GM10847 (cell line): ENCODE results near the gene BARHL1.

Source experiments
- POLR2A ChIP-seq: IDR thresholded peaks from 2 replicates; pipeline ENCODE4 v1.6.1; 2011; ENCODE audit not compliant: insufficient read length; ENCODE audit errors: extremely low read depth

Gene BARHL1

GRCh38 chr9:132590318-132591182 is 8.1 kb downstream of the BARHL1 start:
- no peak for TF ChIP-seq POLR2A

DNA sequence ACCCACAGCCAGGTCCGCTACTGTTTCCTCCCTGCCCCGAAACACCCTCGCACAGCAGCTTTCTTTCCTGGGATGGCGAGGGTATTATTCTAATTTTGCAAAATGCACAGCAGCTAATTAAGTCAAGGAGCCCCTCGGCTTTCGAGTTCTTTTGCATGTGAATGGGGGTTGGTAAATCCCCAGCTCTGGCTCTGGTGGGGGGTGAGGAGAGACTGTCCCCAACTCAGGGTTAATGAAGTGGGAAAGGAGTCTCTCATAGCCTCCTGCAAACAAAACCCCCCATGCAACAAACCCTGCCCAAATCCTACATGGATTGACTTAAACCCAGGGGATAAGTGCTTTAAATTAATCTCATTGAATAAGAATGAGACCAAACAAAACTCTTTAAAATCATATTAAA is 8.8 kb downstream of the BARHL1 start:
- TF ChIP-seq POLR2A, result no peak

- no peak for TF ChIP-seq POLR2A
Measured at GRCh38 chr9:132591751-132592314, 9.4 kb downstream of the BARHL1 start.

- no peak for TF ChIP-seq POLR2A
Measured at GRCh38 chr9:132592451-132592850, 10.0 kb downstream of the BARHL1 start.

DNA sequence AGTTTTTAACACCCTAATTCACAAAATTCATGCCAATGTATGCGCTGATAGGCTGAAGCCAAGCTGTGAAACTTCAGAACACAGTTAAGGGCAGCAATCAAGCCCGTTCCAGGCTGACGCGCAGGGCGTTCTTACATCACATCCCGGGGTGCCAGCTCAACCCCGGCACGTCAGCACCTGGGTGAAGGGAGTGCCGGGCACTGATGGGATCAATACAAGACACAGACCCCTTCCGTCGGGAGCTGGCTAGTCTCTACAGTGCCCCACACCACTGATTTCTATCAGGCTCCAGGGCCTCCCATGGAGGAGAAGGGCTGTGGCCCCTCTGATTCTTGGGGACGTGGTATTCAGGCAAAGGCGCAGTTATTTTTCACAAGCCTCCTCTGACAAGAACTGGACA is 12.0 kb downstream of the BARHL1 start:
- no peak for TF ChIP-seq POLR2A

DNA sequence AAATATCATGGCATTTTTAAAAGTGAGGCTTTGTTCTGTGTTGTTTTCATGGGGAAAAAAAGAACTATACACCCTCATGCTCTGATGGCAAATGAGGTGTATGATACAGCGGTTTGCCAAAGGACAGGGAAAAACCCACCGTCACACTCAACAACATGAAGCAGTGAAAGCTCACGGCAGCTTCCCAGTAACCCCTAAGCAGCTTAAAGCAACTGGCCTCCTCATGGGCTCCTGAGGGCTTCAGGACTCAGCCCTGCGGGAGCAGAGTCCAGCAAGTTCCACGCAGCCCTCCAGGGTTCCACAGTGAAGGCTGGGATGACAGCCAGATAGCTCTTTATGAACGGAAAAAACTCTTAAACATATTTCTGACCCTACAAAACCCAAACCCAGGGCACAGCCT is 12.9 kb downstream of the BARHL1 start:
- no peak for TF ChIP-seq POLR2A

GRCh38 chr9:132596200-132596599 is 13.8 kb downstream of the BARHL1 start:
- no peak for TF ChIP-seq POLR2A

- TF ChIP-seq POLR2A, result no peak
Measured at GRCh38 chr9:132597073-132597775, 14.8 kb downstream of the BARHL1 start.

DNA sequence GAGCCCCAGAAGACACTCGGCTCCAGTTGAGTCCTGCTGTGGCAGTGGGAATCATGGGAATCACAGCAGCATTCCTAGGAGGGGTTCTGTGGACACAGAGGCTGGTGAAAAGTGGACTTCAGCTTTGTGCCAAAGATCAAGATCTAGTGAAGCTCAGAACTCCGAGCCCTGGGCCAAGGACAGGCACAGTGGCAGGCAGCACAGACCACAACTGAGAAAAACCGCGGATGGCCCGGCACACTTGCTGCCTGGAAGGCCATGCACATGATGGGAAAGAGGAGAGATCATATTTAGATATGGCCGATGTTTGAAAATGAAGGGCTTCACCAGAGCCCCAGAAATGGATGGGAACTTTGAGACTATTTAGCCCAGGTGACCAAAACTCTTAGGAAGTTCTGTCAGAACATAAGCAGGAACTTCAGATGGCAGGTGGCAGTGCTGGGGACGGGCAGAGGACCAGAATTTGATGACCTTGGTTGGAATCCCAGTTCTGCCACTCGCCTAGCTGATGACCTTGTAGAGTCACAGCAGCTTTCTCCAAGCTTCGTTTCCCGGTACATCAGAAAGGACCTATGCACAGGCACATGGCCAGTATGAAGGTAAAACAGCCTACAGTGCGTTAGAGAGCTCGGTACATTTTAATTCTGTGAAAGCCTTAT is 18.0 kb downstream of the BARHL1 start:
- no peak for TF ChIP-seq POLR2A

DNA sequence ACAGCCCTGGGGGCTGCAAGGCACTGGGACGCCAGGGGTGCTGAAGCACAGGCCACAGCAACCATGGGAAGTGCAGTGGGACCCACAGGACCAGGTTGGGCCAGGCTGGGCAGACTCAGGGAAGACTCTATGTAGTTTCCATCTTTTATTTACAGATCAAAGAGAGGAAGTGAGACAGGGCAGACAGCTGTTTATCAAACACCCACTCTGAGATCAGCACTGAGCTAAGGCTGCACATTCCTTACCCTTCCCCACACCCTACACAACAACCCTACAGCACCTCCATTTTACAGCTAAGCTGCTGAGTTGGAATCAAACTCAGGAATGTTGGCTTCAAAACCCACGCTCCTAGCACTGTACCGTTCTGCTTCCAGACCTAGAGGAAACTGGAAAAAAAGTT is 19.8 kb downstream of the BARHL1 start:
- TF ChIP-seq POLR2A, result no peak

DNA sequence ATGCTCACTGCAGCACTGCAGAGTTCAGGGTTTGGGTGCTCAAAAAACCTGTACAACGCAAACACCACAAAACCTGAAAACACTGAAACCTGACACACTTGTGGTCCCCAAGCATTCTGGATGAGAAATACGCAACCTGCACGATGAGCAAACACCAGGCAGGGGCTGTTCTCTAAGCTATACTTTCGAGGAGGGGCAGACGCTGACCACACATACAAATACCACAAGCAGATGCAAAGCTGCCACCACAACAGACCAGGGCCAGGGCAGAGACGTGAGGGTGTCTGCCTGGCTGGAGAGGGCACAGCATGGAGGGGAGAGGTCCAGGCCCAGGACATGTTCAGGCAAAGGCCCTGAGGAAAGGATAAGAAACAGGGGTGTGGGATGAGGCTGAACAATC is 23.0 kb downstream of the BARHL1 start:
- TF ChIP-seq POLR2A, result no peak

DNA sequence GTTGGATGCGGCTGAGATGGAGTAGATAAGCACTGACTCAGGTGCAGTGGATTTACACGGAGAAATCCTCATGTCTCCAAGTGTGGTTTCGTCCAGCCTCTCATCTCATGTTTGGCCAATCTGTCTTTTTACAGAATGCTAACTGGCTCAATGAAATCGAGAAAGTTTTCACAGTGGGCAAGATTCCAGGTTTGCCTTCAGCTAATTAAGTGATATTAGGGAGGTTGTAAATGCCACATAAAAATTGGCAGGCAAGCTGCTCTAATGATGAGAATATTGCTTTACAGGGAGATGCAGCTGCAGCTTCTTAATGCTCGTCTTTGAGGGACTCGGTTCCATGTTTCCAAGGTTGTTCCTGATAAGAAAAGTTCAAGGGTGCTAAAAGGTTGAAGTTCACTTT is 23.7 kb downstream of the BARHL1 start:
- TF ChIP-seq POLR2A, result no peak

GRCh38 chr9:132609184-132609583 is 26.8 kb downstream of the BARHL1 start:
- TF ChIP-seq POLR2A, result no peak

DNA sequence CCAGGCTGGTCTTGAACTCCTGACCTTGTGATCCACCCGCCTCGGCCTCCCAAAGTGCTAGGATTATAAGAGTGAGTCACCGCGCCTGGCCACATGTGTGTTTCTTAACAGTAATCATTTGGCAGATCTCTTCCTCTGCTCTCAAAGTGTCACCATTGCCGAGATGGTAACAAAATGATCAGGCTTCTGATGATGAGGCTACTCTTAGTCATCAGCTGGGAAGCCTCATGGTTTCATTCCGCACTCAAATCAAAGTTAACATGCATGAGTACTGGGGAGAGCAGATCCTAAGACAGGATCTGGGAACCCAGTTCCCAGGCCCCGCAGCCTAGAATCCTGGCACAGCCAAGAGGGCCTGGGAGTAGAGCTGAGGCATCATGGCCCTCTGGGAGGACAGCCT is 27.4 kb downstream of the BARHL1 start:
- no peak for TF ChIP-seq POLR2A

GRCh38 chr9:132610661-132611060 is 28.3 kb downstream of the BARHL1 start:
- no peak for TF ChIP-seq POLR2A

GRCh38 chr9:132614324-132614723 is 31.9 kb downstream of the BARHL1 start:
- TF ChIP-seq POLR2A, result no peak
